Breast epithelium (tissue), 3 donors: ENCODE results near the gene NUP107.

Experiments used
- POLR2A ChIP-seq: fragments of 450-650 bp; IDR thresholded peaks from one replicate; pipeline ENCODE4 v1.6.1; 2016; ENCODE audit warnings: antibody characterized with exemption, mild to moderate bottlenecking, moderate library complexity
- POLR2AphosphoS5 ChIP-seq, 3 donors: sonication (generic); formaldehyde crosslinking; IDR thresholded peaks; one replicate each; pipeline ENCODE4 v1.6.1; 2017; ENCODE audit warnings: antibody characterized with exemption in 3 of 3
- TF ChIP-seq, protein P1 (sequence below), 3 donors: fragments of 450-650 bp; IDR thresholded peaks; one replicate each; pipeline ENCODE4 v1.5.1; 2016 to 2017; ENCODE audit warnings: antibody characterized with exemption in 3 of 3, mild to moderate bottlenecking in 3 of 3, moderate library complexity in 3 of 3

DNA sequence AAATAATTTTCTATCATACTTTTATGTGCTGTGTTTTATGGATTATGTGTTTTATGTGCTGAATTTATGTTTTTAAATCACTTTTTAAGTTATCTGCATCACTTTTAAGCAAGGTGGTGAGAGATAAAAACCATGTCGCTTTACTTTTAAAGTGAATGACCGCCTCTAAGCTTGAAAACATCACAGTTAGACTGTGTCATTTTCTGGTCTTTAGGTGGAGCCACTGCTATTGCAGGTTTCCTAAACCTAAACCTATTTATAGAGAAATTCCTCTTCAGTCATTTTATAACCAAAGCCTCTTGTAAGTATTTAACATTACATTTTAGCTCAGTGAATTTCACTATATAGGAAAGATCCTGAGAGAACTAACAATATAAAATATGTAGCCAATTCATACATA is 100.2 kb downstream of the NUP107 start:
- TF ChIP-seq, protein P1, sequence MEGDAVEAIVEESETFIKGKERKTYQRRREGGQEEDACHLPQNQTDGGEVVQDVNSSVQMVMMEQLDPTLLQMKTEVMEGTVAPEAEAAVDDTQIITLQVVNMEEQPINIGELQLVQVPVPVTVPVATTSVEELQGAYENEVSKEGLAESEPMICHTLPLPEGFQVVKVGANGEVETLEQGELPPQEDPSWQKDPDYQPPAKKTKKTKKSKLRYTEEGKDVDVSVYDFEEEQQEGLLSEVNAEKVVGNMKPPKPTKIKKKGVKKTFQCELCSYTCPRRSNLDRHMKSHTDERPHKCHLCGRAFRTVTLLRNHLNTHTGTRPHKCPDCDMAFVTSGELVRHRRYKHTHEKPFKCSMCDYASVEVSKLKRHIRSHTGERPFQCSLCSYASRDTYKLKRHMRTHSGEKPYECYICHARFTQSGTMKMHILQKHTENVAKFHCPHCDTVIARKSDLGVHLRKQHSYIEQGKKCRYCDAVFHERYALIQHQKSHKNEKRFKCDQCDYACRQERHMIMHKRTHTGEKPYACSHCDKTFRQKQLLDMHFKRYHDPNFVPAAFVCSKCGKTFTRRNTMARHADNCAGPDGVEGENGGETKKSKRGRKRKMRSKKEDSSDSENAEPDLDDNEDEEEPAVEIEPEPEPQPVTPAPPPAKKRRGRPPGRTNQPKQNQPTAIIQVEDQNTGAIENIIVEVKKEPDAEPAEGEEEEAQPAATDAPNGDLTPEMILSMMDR (IDR thresholded peaks at IDR 0.05), result no peak
- TF ChIP-seq POLR2A, result no peak
- no peak for TF ChIP-seq POLR2AphosphoS5 (IDR thresholded peaks at IDR 0.05)
